Osteocyte (in vitro differentiated cells): ENCODE results near the gene TNFSF13. TPM values are rescaled to one million over a fixed set of nuclear protein-coding genes. Genes with fewer than 3 reads are reported as not detected.

ENCODE experiments used
- DNase-seq: peaks from one replicate; pipeline ENCODE4 v3.0.0; 2021; ENCODE audit warnings: mixed read lengths; ENCODE audit not compliant: unreplicated experiment; ENCODE audit errors: extremely low spot score
- H3K27ac Mint-ChIP-seq: one replicate; pipeline ENCODE4 v1.8.0; 2021; ENCODE audit warnings: mild to moderate bottlenecking, mixed read lengths; ENCODE audit not compliant: unreplicated experiment
- H3K27me3 Mint-ChIP-seq: one replicate; pipeline ENCODE4 v1.8.0; 2021; ENCODE audit warnings: mixed read lengths; ENCODE audit not compliant: unreplicated experiment
- H3K36me3 Mint-ChIP-seq: one replicate; pipeline ENCODE4 v1.8.0; 2021; ENCODE audit warnings: mixed read lengths; ENCODE audit not compliant: unreplicated experiment
- H3K4me1 Mint-ChIP-seq: one replicate; pipeline ENCODE4 v1.8.0; 2021; ENCODE audit warnings: mixed read lengths; ENCODE audit not compliant: unreplicated experiment
- H3K4me3 Mint-ChIP-seq: one replicate; pipeline ENCODE4 v1.8.0; 2021; ENCODE audit warnings: mild to moderate bottlenecking, moderate library complexity, mixed read lengths; ENCODE audit not compliant: unreplicated experiment
- H3K9me3 Mint-ChIP-seq: one replicate; pipeline ENCODE4 v1.8.0; 2021; ENCODE audit warnings: mixed read lengths; ENCODE audit not compliant: unreplicated experiment
- total RNA-seq: library from RNA; stranded (reverse); gene quantifications from 2 replicates; pipeline ENCODE4 v1.2.1, GENCODE V29; 2021
- TF ChIP-seq, protein P1 (sequence below): fragments of 200-600 bp; sonication (generic); IDR thresholded peaks from 2 replicates; pipeline ENCODE4 v1.5.0; 2021; ENCODE audit warnings: antibody characterized with exemption, mild to moderate bottlenecking, moderate library complexity

Gene TNFSF13
- total RNA-seq, 1 donor from 2014 or later = 1.5 TPM

DNA sequence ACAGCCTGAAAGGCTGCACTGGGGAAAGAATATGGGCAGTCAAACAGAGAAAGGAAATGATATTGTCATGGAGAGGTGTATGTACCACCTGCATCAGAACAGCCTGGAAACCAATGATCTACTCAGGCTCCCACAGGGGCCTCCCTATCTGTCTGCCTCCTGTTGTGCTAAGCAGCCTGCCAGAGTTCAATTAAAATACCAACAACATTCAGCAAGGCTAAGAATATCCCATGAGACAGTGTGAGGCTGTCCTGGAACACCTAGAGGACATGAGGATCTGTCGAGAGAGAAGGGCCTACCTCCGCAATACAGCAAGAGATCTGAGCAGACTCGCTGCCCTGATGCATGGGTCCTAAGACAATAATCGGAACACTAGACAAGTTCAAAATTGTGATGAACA lies 47.7 kb downstream of the TNFSF13 start:
- Mint-ChIP-seq H3K36me3 (peaks cover 42% of the 10 kb centered on the region), H3K27me3 (no peaks in the 10 kb centered on the region)

DNA sequence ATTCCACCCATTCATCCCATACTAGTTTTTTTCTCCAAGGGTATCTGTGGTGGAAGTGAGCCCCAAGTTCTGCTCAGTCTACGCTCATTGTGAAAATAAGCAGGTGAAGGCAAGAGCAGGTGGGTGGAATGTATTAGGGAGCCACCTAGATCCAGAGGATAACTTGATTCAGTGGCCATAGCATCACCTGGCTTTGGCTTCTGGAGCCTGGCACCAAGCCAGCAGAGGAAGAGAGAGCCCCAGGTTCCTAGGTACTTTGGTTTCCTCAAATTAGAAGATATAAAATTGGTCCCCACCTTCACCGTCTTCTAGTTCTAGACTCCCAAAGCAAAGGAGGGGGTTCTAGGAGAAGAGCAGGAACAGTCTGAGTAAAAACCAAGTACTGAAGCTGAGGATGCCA lies 52.1 kb downstream of the TNFSF13 start:
- no peak for DNase-seq
- TF ChIP-seq, protein P1, sequence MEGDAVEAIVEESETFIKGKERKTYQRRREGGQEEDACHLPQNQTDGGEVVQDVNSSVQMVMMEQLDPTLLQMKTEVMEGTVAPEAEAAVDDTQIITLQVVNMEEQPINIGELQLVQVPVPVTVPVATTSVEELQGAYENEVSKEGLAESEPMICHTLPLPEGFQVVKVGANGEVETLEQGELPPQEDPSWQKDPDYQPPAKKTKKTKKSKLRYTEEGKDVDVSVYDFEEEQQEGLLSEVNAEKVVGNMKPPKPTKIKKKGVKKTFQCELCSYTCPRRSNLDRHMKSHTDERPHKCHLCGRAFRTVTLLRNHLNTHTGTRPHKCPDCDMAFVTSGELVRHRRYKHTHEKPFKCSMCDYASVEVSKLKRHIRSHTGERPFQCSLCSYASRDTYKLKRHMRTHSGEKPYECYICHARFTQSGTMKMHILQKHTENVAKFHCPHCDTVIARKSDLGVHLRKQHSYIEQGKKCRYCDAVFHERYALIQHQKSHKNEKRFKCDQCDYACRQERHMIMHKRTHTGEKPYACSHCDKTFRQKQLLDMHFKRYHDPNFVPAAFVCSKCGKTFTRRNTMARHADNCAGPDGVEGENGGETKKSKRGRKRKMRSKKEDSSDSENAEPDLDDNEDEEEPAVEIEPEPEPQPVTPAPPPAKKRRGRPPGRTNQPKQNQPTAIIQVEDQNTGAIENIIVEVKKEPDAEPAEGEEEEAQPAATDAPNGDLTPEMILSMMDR = no peak
- Mint-ChIP-seq H3K27me3 (no peaks in the 10 kb centered on the region), H3K4me1 (peaks cover 44% of the 10 kb centered on the region), H3K4me3 (no peak overlapping the region), H3K36me3 (peaks cover 19% of the 10 kb centered on the region), H3K27ac (peak overlapping the region; percentile 14), H3K9me3 (no peaks in the 10 kb centered on the region)

More for the DNA sequence above, 47.7 kb downstream of the TNFSF13 start:
- no peaks in the 10 kb centered on the region for H3K9me3 Mint-ChIP-seq
- DNase-seq = no peak
- TF ChIP-seq, protein P1 = no peak
- peaks cover 16% of the 10 kb centered on the region for H3K4me1 Mint-ChIP-seq
- H3K27ac Mint-ChIP-seq = no peak overlapping the region
- no peak overlapping the region for H3K4me3 Mint-ChIP-seq

Other genes with a start within 250 kb of the TNFSF13 start
- gene GPS2, start 243.4 kb upstream of the TNFSF13 start, total RNA-seq = 54.9 and 61.9 TPM in 2 replicates
- 38.0 and 45.1 TPM in 2 replicates for gene NEURL4, start 229.4 kb upstream of the TNFSF13 start, total RNA-seq
- gene ACAP1, start 222.2 kb upstream of the TNFSF13 start, total RNA-seq = 2.0 and 4.2 TPM in 2 replicates
- gene KCTD11, start 206.6 kb upstream of the TNFSF13 start, total RNA-seq = 12.7 and 13.3 TPM in 2 replicates
- gene TMEM95, start 203.6 kb upstream of the TNFSF13 start, total RNA-seq = not detected in 2 replicates
- not detected in 2 replicates for gene TNK1, start 177.7 kb upstream of the TNFSF13 start, total RNA-seq
- gene PLSCR3, start 164.2 kb upstream of the TNFSF13 start, total RNA-seq = 73.9 and 81.4 TPM in 2 replicates
- gene TMEM256, start 154.7 kb upstream of the TNFSF13 start, total RNA-seq = 40.7 and 45.9 TPM in 2 replicates
- 53.8 and 56.8 TPM in 2 replicates for gene NLGN2, start 150.9 kb upstream of the TNFSF13 start, total RNA-seq
- not detected in 2 replicates for gene SPEM1, start 138.4 kb upstream of the TNFSF13 start, total RNA-seq
- not detected in 2 replicates for gene SPEM2, start 133.1 kb upstream of the TNFSF13 start, total RNA-seq
- gene SPEM3, start 129.9 kb upstream of the TNFSF13 start, total RNA-seq = not detected in 2 replicates
- 6.4 and 6.7 TPM in 2 replicates for gene TMEM102, start 123.3 kb upstream of the TNFSF13 start, total RNA-seq
- gene FGF11, start 119.2 kb upstream of the TNFSF13 start, total RNA-seq = 1.3 and 1.5 TPM in 2 replicates
- gene CHRNB1, start 113.7 kb upstream of the TNFSF13 start, total RNA-seq = 9.3 and 11.0 TPM in 2 replicates
- gene ZBTB4, start 79.1 kb upstream of the TNFSF13 start, total RNA-seq = 47.9 and 49.7 TPM in 2 replicates
- not detected in 2 replicates for gene SLC35G6, start 77.3 kb upstream of the TNFSF13 start, total RNA-seq
- 148 and 149 TPM in 2 replicates for gene POLR2A, start 74.4 kb upstream of the TNFSF13 start, total RNA-seq
- gene TNFSF12, start 9.7 kb upstream of the TNFSF13 start, total RNA-seq = 14.6 and 15.0 TPM in 2 replicates
- gene SENP3, start 3.2 kb downstream of the TNFSF13 start, total RNA-seq = 52.5 and 53.7 TPM in 2 replicates
- 1.1 TPM in 2 replicates for gene CD68, start 20.9 kb downstream of the TNFSF13 start, total RNA-seq
- gene MPDU1, start 25.1 kb downstream of the TNFSF13 start, total RNA-seq = 34.2 and 42.2 TPM in 2 replicates
- gene SOX15, start 31.3 kb downstream of the TNFSF13 start, total RNA-seq = 0.78 TPM in 2 replicates
- 48.7 and 50.7 TPM in 2 replicates for gene FXR2, start 56.1 kb downstream of the TNFSF13 start, total RNA-seq
- gene SAT2, start 69.1 kb downstream of the TNFSF13 start, total RNA-seq = 134 and 135 TPM in 2 replicates
- 0.97 and 1.4 TPM in 2 replicates for gene SHBG, start 71.4 kb downstream of the TNFSF13 start, total RNA-seq
- 2.4 and 3.0 TPM in 2 replicates for gene ATP1B2, start 92.2 kb downstream of the TNFSF13 start, total RNA-seq
- 98.7 and 99.5 TPM in 2 replicates for gene TP53, start 128.7 kb downstream of the TNFSF13 start, total RNA-seq
- gene WRAP53, start 129.7 kb downstream of the TNFSF13 start, total RNA-seq = 11.8 and 13.4 TPM in 2 replicates
- gene EFNB3, start 146.5 kb downstream of the TNFSF13 start, total RNA-seq = 12.3 and 12.7 TPM in 2 replicates
- 0.03 and 0.05 TPM in 2 replicates for gene DNAH2, start 159.0 kb downstream of the TNFSF13 start, total RNA-seq